Left colon (tissue), 2 donors: ENCODE results near the gene UST. TPM values are rescaled to one million over a fixed set of nuclear protein-coding genes. Genes with fewer than 3 reads are reported as not detected.
"Not testable (repeated sequence)": the region's sequence is repeated elsewhere in the genome, so short reads cannot be mapped to it uniquely, and the experiment has no call there.

Experiments
- ATAC-seq: fragments of 200-7000 bp; cut with Tn5 transposase; one replicate; pipeline ENCODE4 v1.9.1; 2020; ENCODE audit warnings: mild to moderate bottlenecking, moderate library complexity
- DNase-seq, 2 donors: peaks; one replicate each; pipeline ENCODE4 v3.0.0-alpha.2; 2020
- intact Hi-C, 2 donors: fragments of 100-400 bp; cut with DNase I in 1 of 2; cut with micrococcal nuclease in 1 of 2; formaldehyde crosslinking; loops; one replicate each; pipeline versions ENCODE4 v1.11.2 to v1.14.0; 2022; cut with DNase I, micrococcal nuclease
- total RNA-seq, 2 donors: library from RNA; stranded (reverse); fragmentation: NEBNext Ultra II Directional; extraction: Animal tissue kit (Norgen Biotek cat#: 25700); gene quantifications; one replicate each; pipeline ENCODE4 v1.2.1, GENCODE V29; 2021
- donor health status: DM: no; HTN: no; CAD: no.
- donor health status: DM: yes; HTN: yes; CAD: no.

The UST gene
- total RNA-seq, 2 donors from 2014 or later = 2.2 to 4.6 TPM

GRCh38 chr6:149094156-149094555 is 347.3 kb downstream of the UST start:
- DNase-seq = no peak
- intact Hi-C loops = no loop called here
- ATAC-seq = no peak

- no peak for DNase-seq
- intact Hi-C loops = no loop called here
- no peak for ATAC-seq
Measured at GRCh38 chr6:149094934-149095351, 348.1 kb downstream of the UST start.

- intact Hi-C loops = no loop called here
- ATAC-seq = no peak
Measured at GRCh38 chr6:149095842-149096241, 349.0 kb downstream of the UST start.

DNA sequence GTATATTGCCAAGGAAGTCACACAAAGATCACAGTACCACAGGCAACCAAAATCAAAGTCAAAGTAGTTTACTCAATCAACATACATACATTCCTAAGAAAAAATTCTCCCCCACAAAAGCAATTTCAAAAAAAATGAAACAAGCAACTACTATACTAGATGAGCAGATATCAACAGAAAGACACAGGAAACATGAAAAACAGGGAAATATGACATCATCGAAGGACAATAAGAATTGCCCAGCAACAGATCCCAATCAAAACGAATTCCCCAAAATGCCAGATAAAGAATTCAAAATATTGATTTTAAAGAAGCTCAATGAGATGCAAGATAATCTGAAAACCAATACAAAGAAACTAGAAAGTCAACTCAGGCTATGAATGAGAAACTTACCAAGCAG is 351.0 kb downstream of the UST start:
- DNase-seq (no peak), ATAC-seq (no peak)
- intact Hi-C loops = no loop called here

More at GRCh38 chr6:149095842-149096241, 349.0 kb downstream of the UST start:
- no peak for DNase-seq

DNA sequence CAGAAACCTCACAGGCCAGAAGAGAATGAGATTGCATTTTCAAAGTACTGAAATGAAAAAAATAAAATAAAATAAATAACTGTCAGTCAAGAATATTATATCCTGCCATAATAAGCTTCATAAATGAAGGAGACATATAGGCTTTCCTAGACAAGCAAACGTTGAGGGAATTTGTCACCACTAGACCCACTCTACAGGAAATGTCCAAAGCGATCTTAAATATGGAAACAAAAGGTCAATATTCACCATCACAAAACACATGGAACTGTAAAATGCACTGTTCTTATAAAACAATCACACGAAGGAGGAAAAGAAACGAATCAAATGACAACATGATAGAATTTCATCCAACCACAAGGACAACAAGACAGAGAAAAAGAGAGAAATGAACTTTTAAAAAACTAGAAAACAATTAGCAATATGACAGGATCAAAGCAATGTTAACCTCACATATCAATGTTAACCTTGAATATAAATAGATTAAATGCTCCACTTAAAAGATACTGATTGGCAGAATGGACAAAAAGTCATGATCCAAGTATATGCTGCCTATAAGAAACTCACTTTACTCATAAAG is 352.0 kb downstream of the UST start:
- DNase-seq (no peak), ATAC-seq (no peak)
- intact Hi-C loops = no loop called here

GRCh38 chr6:149102324-149102723 is 355.5 kb downstream of the UST start:
- intact Hi-C loops = no loop called here
- no peak for DNase-seq
- ATAC-seq = no peak

GRCh38 chr6:149103950-149104349 is 357.1 kb downstream of the UST start:
- ATAC-seq, intact Hi-C loops, DNase-seq: not testable (repeated sequence)

DNA sequence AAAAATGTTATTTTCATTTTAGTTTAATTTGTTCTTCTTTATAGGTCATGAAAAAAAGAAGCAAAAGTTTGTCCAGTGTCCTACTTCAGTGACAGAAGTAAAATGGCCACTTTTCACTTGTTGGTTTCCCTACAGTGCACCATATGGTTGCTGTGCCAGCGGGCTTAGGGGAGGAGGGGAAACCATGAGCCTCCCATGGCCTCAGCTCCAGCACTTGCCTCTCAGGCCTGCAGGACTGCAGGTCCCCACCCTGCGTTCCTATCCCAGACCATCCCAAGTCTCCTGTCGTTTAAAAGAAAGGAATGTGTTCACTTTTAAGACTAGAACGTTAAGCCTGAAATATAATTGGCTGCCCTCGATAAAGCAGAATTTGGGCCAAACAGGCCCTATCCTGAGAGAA is 360.7 kb downstream of the UST start:
- DNase-seq = no peak

GRCh38 chr6:149108038-149108748 is 361.4 kb downstream of the UST start:
- ATAC-seq = no peak
- no peak for DNase-seq
- intact Hi-C loops = no loop called here

More for the DNA sequence above, 360.7 kb downstream of the UST start:
- ATAC-seq = no peak
- intact Hi-C loops = no loop called here

DNA sequence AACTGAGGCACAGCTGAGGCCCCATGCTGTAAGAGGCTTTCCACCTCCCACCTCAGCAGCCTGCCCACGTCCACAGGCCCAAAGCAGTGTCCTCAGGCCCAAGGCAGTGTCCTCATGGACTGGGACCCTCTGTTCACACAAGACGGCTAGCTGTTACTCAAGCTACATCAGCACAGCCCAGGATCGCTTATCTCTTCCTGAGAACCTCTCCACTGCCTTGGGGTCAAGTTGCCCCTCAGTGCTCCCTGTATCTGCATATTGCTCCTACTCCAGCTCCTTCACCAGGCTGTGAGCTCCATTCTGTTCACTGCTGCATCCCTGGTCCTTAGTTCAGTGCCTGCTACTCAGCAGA is 361.9 kb downstream of the UST start:
- intact Hi-C loops = no loop called here
- DNase-seq = no peak
- no peak for ATAC-seq

GRCh38 chr6:149109397-149110070 is 362.7 kb downstream of the UST start:
- ATAC-seq = no peak
- DNase-seq = no peak
- intact Hi-C loops = no loop called here

DNA sequence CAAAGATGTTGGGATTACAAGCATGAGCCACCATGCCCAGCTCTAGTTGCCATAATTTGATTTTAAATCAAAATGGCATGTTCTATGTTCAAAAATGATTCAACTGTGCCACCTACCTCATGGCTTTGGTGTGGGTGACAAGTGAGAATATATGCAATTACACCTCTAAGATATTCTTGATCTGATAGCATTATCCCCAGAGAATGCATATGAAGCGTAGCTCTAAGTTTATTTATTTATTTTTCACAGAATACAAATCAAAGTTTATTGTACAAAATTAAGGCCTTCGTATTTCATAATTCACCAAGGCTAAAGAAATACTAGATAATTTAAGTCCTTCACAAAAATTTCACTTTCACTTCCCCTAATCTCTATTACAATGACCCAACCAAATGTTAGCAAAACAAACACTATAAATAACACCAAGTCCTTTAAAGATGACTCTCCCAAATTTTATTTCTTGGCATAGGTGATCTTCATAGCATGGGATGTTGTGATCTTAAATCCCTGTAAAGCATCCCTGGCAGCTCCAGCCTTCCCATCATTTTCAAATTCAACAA is 364.8 kb downstream of the UST start:
- no peak for ATAC-seq
- no peak for DNase-seq
- intact Hi-C loops = no loop called here

DNA sequence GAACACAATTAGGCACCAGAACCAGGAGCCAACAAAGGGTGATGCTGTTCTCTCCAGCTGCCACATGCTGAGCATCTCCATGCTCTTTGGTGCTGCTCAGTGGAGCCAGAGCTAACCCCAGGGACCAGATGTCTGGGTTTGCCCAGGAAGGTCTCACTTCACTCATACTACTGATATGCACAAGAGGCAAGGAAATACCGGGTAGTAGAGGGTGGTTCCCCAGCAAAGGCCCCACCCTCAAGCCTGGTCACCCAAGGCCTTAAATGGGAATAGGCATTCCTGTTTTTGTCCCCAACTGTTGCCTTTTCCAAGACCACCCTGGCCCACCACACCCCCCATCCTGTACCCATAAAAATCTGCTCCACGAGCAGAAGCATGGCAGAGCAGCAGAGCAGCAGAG is 366.1 kb downstream of the UST start:
- intact Hi-C loops = no loop called here
- ATAC-seq (no peak), DNase-seq (no peak)

GRCh38 chr6:149114167-149114566 is 367.3 kb downstream of the UST start:
- DNase-seq (no peak), ATAC-seq (no peak)
- intact Hi-C loops = no loop called here

GRCh38 chr6:149118737-149119653 is 372.2 kb downstream of the UST start:
- DNase-seq (no peak), ATAC-seq (no peak)
- intact Hi-C loops = no loop called here

- ATAC-seq = no peak
- intact Hi-C loops = no loop called here
- DNase-seq = no peak
Measured at GRCh38 chr6:149122850-149123821, 376.3 kb downstream of the UST start.

DNA sequence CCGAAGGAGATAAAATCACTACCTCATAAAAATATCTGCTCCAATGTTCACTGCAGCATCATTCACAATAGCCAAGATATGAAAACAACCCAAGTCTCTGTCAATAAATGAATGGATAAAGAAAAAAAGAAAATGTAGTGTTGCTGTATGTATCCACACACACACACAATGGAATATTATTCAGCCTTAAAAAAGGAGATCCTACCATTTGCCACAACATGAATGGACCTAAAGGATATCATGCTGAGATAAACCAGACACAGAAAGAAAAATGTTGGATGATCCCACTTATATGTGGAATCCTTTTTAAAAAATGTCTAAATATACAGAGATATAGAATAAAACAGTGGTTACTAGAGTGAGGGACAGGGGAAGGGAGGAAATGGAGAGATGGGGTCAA is 378.5 kb downstream of the UST start:
- intact Hi-C loops = no loop called here
- no peak for ATAC-seq
- DNase-seq = no peak
